ENCODE measurements around the gene TEDDM1. TPM values are rescaled to one million over a fixed set of nuclear protein-coding genes. Genes with fewer than 3 reads are reported as not detected.

TEDDM1 gene
- total RNA-seq, 2 experiments from 2014 or later: not detected

DNA sequence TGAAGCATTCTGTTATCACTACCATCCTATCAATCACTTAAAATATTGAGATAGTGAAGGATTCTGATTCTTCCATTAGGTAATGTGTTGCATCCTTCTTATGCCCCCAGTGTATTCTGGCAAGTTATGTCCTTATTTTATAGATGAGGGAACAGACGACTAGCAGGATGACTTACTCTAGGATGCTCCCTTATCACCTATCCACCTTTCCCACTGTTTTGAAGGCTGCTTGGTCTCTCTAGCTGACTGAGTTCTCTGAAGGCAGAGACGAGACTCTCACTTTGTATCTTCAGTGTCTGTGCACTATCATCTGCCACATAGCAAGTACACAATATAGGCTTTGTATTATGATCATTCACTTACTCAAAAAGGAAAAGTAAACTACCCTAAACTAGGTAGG is 12.9 kb downstream of the TEDDM1 start:
- H3K4me2 ChIP-seq (ENCODE audit: low read length): no peak overlapping the region
- H3K79me2 ChIP-seq (ENCODE audit: insufficient read depth, low read depth, low read length): no peaks in the 10 kb centered on the region

DNA sequence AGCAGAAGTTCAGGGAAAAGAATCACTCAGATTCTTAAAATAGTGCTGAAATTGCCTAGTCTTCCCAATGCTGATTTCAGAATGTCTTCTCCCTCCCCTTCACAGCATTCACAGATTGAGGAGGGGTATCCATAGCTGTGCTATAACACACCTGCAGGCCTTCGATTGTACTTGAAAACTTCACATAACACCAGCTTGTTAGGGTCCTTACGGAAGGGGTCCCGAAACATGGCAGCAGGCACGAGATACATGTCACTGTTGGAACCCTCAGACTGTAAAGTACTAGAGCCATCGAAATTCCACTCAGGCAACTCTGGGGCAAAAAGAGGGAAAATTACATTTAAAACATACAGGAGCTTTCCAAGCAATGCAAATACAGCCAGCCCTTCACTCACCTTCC is 13.5 kb downstream of the TEDDM1 start:
- Histone ChIP-seq H3K36me3 (ENCODE audit: insufficient read depth, low read length) (no peaks in the 10 kb centered on the region), H3K9me2 (ENCODE audit: insufficient read depth, low read length) (no peaks in the 10 kb centered on the region), H3K27ac (ENCODE audit: low read depth, low read length, poor library complexity, severe bottlenecking) (no peak overlapping the region), H2AFZ (ENCODE audit: low read length) (no peak overlapping the region), H3K4me3 (ENCODE audit: low read depth, low read length, poor library complexity, severe bottlenecking) (no peak overlapping the region), H3K4me2 (ENCODE audit: low read length) (no peak overlapping the region), H4K20me1 (ENCODE audit: insufficient read depth, low read length) (no peaks in the 10 kb centered on the region), H3K4me1 (ENCODE audit: insufficient read depth, low read length, poor library complexity, severe bottlenecking) (no peaks in the 10 kb centered on the region), H3K9me3 (ENCODE audit: low read length) (no peaks in the 10 kb centered on the region), H3K79me2 (ENCODE audit: insufficient read depth, low read depth, low read length) (no peaks in the 10 kb centered on the region)
- ChIA-PET CTCF (ENCODE audit: unreplicated experiment) (no interaction called here), POLR2A (no interaction called here)
- intact Hi-C loops (cut with micrococcal nuclease; ENCODE audit: unreplicated experiment): no loop called here
- BruUV-seq (replicated peaks): no TSS peak
- TF ChIP-seq EZH2phosphoT487 (IDR thresholded peaks at IDR 0.05; ENCODE audit: borderline replicate concordance, low read depth, low read length) (no peak), CTCF (conservative IDR thresholded peaks at IDR 0.05; ENCODE audit: low read length) (no peak)
- DNase-seq (ENCODE audit: low spot score): no peak

More for the DNA sequence above, 12.9 kb downstream of the TEDDM1 start:
- CTCF ChIA-PET (ENCODE audit: unreplicated experiment): no interaction called here
- intact Hi-C loops (cut with micrococcal nuclease; ENCODE audit: unreplicated experiment): no loop called here
- no peaks in the 10 kb centered on the region for H4K20me1 ChIP-seq (ENCODE audit: insufficient read depth, low read length)
- H3K4me3 ChIP-seq (ENCODE audit: low read depth, low read length, poor library complexity, severe bottlenecking): no peak overlapping the region
- BruUV-seq (replicated peaks): no TSS peak
- no peaks in the 10 kb centered on the region for H3K36me3 ChIP-seq (ENCODE audit: insufficient read depth, low read length)
- H3K9me2 ChIP-seq (ENCODE audit: insufficient read depth, low read length): no peaks in the 10 kb centered on the region
- DNase-seq (ENCODE audit: low spot score): no peak
- no peak overlapping the region for H2AFZ ChIP-seq (ENCODE audit: low read length)
- no peak overlapping the region for H3K27ac ChIP-seq (ENCODE audit: low read depth, low read length, poor library complexity, severe bottlenecking)
- TF ChIP-seq EZH2phosphoT487 (IDR thresholded peaks at IDR 0.05; ENCODE audit: borderline replicate concordance, low read depth, low read length): no peak
- no peaks in the 10 kb centered on the region for H3K4me1 ChIP-seq (ENCODE audit: insufficient read depth, low read length, poor library complexity, severe bottlenecking)
- POLR2A ChIA-PET: interaction anchor here (1.0 kb wide), 1 partner anchor 8 kb away, joined by 3 read pairs; no protein-coding TSS in a partner anchor
- H3K9me3 ChIP-seq (ENCODE audit: low read length): no peaks in the 10 kb centered on the region

GRCh38 chr1:182385885-182386853 is 14.3 kb downstream of the TEDDM1 start:
- no peak for DNase-seq (ENCODE audit: low spot score)
- Histone ChIP-seq H3K79me2 (ENCODE audit: insufficient read depth, low read depth, low read length) (no peaks in the 10 kb centered on the region), H3K4me3 (ENCODE audit: low read depth, low read length, poor library complexity, severe bottlenecking) (no peak overlapping the region), H3K27ac (ENCODE audit: low read depth, low read length, poor library complexity, severe bottlenecking) (no peak overlapping the region), H3K9me2 (ENCODE audit: insufficient read depth, low read length) (no peaks in the 10 kb centered on the region), H4K20me1 (ENCODE audit: insufficient read depth, low read length) (no peaks in the 10 kb centered on the region), H3K9me3 (ENCODE audit: low read length) (no peaks in the 10 kb centered on the region), H3K36me3 (ENCODE audit: insufficient read depth, low read length) (no peaks in the 10 kb centered on the region), H3K4me1 (ENCODE audit: insufficient read depth, low read length, poor library complexity, severe bottlenecking) (no peaks in the 10 kb centered on the region), H2AFZ (ENCODE audit: low read length) (no peak overlapping the region), H3K4me2 (ENCODE audit: low read length) (no peak overlapping the region)
- TF ChIP-seq EZH2phosphoT487 (IDR thresholded peaks at IDR 0.05; ENCODE audit: borderline replicate concordance, low read depth, low read length) (no peak), CTCF (conservative IDR thresholded peaks at IDR 0.05; ENCODE audit: low read length) (no peak)
- POLR2A ChIA-PET: no interaction called here
- CTCF ChIA-PET (ENCODE audit: unreplicated experiment): no interaction called here
- intact Hi-C loops (cut with micrococcal nuclease; ENCODE audit: unreplicated experiment): no loop called here
- BruUV-seq (replicated peaks): no TSS peak
